Panc1 (cell line): ENCODE results near the gene LRRC9. TPM values are rescaled to one million over a fixed set of nuclear protein-coding genes. Genes with fewer than 3 reads are reported as not detected.

Experiments
- ATAC-seq: fragments of 200-7000 bp; cut with Tn5 transposase; 2 replicates; pipeline ENCODE4 v1.9.1; 2020; ENCODE audit warnings: mild to moderate bottlenecking, moderate library complexity
- BruUV-seq: library from RNA; stranded (reverse); fragments of 400-500 nt; replicated peaks from 2 replicates; lab custom pipeline; 2021; lab: Mats Ljungman, UMichigan
- CTCF ChIA-PET: fragments of 300-600 bp; sonication (Branson Sonifier 250); formaldehyde crosslinking; loops from one replicate; lab custom pipeline; 2022; ENCODE audit warnings: antibody characterized with exemption; lab: Charles Lee
- POLR2A ChIA-PET: fragments of 300-600 bp; sonication (Branson Sonifier 250); formaldehyde crosslinking; loops from one replicate; lab custom pipeline; 2022; ENCODE audit warnings: antibody characterized with exemption; lab: Charles Lee
- DNase-seq: peaks from one replicate; pipeline ENCODE4 v3.0.0-alpha.2; 2010; ENCODE audit warnings: low read depth, low spot score
- H3K27ac ChIP-seq: 2 replicates; pipeline ENCODE4 v1.5.1; 2011; ENCODE audit warnings: mild to moderate bottlenecking, low read length, inconsistent platforms
- H3K27me3 ChIP-seq: fragments of 200-500 bp; sonication (Bioruptor generic); 2 replicates; pipeline ENCODE4 v1.6.0; 2014; ENCODE audit warnings: low read length, inconsistent platforms; ENCODE audit not compliant: control insufficient read depth, insufficient read depth
- H3K36me3 ChIP-seq: fragments of 200-500 bp; sonication (Bioruptor generic); 2 replicates; pipeline ENCODE4 v1.5.1; 2014; ENCODE audit warnings: inconsistent platforms, mild to moderate bottlenecking, low read length, moderate library complexity; ENCODE audit not compliant: control insufficient read depth, insufficient read depth
- H3K4me1 ChIP-seq: 2 replicates; pipeline ENCODE4 v1.5.1; 2011; ENCODE audit warnings: inconsistent platforms, mild to moderate bottlenecking, low read length, moderate library complexity; ENCODE audit not compliant: control insufficient read depth, insufficient read depth
- H3K4me3 ChIP-seq, 2 experiments: 2 replicates each; pipeline ENCODE4 v1.5.1; 2011 to 2012; ENCODE audit warnings: low read depth in 2 of 2, low read length in 2 of 2, mild to moderate bottlenecking in 2 of 2, inconsistent platforms in 1 of 2, moderate library complexity in 1 of 2
- H3K9me3 ChIP-seq: fragments of 200-500 bp; sonication (Bioruptor generic); 2 replicates; pipeline ENCODE4 v1.5.1; 2014; ENCODE audit warnings: low read depth, mild to moderate bottlenecking, inconsistent platforms, low read length, moderate library complexity; ENCODE audit not compliant: control insufficient read depth, insufficient read depth
- POLR2AphosphoS5 ChIP-seq: IDR thresholded peaks from 2 replicates; pipeline ENCODE4 v1.6.1; 2012; ENCODE audit warnings: mild to moderate bottlenecking, low read depth, low read length, moderate library complexity
- SIN3A ChIP-seq: IDR thresholded peaks from 2 replicates; pipeline ENCODE4 v1.6.1; 2012; ENCODE audit warnings: low read depth, mild to moderate bottlenecking, low read length, moderate library complexity, borderline replicate concordance; ENCODE audit not compliant: insufficient read depth
- TCF7L2 ChIP-seq: IDR thresholded peaks from 2 replicates; pipeline ENCODE4 v1.6.1; 2011; ENCODE audit warnings: mild to moderate bottlenecking, low read depth, low read length, inconsistent platforms
- in situ Hi-C: cut with HindIII; loops from 2 replicates; pipeline ENCODE4 v1.10.0; 2016; ENCODE audit warnings: low sequenced_read_pairs, low pct_unique_long_range_greater_than_20kb
- intact Hi-C: fragments of 100-400 bp; cut with micrococcal nuclease; formaldehyde crosslinking; loops from one replicate; pipeline ENCODE4 v1.10.0; 2022; ENCODE audit not compliant: unreplicated experiment
- total RNA-seq: library from RNA; stranded (reverse); gene quantifications from one replicate; pipeline ENCODE4 v1.2.1, GENCODE V29; 2021; ENCODE audit not compliant: unreplicated experiment
- TF ChIP-seq, protein P1 (sequence below), 2 experiments: IDR thresholded peaks; 2 replicates each; pipeline ENCODE4 v1.6.1; 2011 to 2012; ENCODE audit warnings: low read depth in 2 of 2, control low read depth in 1 of 2, low read length in 1 of 2, mild to moderate bottlenecking in 1 of 2, moderate library complexity in 1 of 2; ENCODE audit not compliant: insufficient read depth in 1 of 2
- TF ChIP-seq, protein P2 (sequence below): fragments of 450-650 bp; IDR thresholded peaks from 2 replicates; pipeline ENCODE4 v1.5.1; 2017; ENCODE audit warnings: mild to moderate bottlenecking

Gene LRRC9
- total RNA-seq, 1 experiment from 2014 or later, result not detected

DNA sequence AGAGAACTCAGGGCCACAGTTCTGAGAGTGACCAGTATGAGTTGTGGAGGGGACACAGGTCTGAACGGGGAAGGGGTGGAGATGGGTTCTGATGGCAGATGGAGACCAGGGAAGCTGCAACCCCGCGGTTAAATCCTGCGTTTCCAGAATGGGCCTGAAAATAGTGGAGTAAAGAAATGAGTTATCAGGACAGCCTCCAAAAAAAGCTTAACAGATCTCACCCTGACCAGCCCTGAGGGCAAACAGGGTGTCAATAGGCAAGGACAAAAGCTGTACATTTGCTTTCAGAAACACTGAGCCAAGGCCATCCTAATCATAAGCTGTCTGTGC is 48.8 kb upstream of the LRRC9 start:
- Histone ChIP-seq H3K27me3 (peaks cover 25% of the 10 kb centered on the region), H3K4me3 (peak overlapping the region; percentile 39 to 52), H3K9me3 (no peaks in the 10 kb centered on the region), H3K4me1 (peaks cover 4% of the 10 kb centered on the region; the same call in 1 of the 2 replicates), H3K27ac (no peak overlapping the region), H3K36me3 (no peaks in the 10 kb centered on the region)
- POLR2A ChIA-PET, result no interaction called here
- ATAC-seq (no peak; the same call in 1 of the 2 replicates), DNase-seq (no peak)
- TF ChIP-seq, protein P1, sequence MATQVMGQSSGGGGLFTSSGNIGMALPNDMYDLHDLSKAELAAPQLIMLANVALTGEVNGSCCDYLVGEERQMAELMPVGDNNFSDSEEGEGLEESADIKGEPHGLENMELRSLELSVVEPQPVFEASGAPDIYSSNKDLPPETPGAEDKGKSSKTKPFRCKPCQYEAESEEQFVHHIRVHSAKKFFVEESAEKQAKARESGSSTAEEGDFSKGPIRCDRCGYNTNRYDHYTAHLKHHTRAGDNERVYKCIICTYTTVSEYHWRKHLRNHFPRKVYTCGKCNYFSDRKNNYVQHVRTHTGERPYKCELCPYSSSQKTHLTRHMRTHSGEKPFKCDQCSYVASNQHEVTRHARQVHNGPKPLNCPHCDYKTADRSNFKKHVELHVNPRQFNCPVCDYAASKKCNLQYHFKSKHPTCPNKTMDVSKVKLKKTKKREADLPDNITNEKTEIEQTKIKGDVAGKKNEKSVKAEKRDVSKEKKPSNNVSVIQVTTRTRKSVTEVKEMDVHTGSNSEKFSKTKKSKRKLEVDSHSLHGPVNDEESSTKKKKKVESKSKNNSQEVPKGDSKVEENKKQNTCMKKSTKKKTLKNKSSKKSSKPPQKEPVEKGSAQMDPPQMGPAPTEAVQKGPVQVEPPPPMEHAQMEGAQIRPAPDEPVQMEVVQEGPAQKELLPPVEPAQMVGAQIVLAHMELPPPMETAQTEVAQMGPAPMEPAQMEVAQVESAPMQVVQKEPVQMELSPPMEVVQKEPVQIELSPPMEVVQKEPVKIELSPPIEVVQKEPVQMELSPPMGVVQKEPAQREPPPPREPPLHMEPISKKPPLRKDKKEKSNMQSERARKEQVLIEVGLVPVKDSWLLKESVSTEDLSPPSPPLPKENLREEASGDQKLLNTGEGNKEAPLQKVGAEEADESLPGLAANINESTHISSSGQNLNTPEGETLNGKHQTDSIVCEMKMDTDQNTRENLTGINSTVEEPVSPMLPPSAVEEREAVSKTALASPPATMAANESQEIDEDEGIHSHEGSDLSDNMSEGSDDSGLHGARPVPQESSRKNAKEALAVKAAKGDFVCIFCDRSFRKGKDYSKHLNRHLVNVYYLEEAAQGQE (IDR thresholded peaks at IDR 0.05; ENCODE audit: insufficient read depth in 1 of 2, low read depth in 2 of 2, low read length in 1 of 2), result no peak
- TF ChIP-seq SIN3A, result no peak
- BruUV-seq, result no TSS peak
- in situ Hi-C loops (no loop called here), intact Hi-C loops (no loop called here)
- CTCF ChIA-PET, result no interaction called here

DNA sequence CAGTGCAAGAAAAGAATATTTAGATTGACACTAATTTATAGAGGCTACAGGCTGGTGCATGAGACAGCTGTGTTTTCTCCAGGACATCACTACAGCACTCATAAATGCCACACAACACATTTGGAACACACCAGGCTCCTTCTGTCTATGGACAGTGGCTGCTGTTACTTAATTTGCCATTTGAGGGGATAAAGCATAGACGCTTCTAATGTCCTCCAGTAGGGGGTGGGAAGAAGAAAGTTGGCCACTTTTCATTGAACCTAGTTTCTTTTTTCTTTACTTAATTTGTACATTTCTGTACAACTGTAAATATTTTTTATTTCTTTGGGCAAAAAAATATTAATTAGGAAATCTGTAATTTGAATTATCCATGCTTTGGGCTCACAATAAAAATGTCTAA is 37.0 kb upstream of the LRRC9 start:
- no peaks in the 10 kb centered on the region for H3K9me3 ChIP-seq
- no peaks in the 10 kb centered on the region for H3K4me1 ChIP-seq
- H3K27me3 ChIP-seq, result no peaks in the 10 kb centered on the region
- POLR2A ChIA-PET, result no interaction called here
- BruUV-seq, result no TSS peak
- H3K4me3 ChIP-seq, result no peak overlapping the region
- in situ Hi-C loops (no loop called here), intact Hi-C loops (no loop called here)
- ATAC-seq, result no peak
- H3K36me3 ChIP-seq, result no peaks in the 10 kb centered on the region
- no peak overlapping the region for H3K27ac ChIP-seq
- no peak for DNase-seq
- TF ChIP-seq SIN3A (no peak), POLR2AphosphoS5 (no peak), TCF7L2 (no peak)
- TF ChIP-seq, protein P1 (IDR thresholded peaks at IDR 0.05; ENCODE audit: insufficient read depth in 1 of 2, low read depth in 2 of 2, low read length in 1 of 2), result no peak
- TF ChIP-seq, protein P2, sequence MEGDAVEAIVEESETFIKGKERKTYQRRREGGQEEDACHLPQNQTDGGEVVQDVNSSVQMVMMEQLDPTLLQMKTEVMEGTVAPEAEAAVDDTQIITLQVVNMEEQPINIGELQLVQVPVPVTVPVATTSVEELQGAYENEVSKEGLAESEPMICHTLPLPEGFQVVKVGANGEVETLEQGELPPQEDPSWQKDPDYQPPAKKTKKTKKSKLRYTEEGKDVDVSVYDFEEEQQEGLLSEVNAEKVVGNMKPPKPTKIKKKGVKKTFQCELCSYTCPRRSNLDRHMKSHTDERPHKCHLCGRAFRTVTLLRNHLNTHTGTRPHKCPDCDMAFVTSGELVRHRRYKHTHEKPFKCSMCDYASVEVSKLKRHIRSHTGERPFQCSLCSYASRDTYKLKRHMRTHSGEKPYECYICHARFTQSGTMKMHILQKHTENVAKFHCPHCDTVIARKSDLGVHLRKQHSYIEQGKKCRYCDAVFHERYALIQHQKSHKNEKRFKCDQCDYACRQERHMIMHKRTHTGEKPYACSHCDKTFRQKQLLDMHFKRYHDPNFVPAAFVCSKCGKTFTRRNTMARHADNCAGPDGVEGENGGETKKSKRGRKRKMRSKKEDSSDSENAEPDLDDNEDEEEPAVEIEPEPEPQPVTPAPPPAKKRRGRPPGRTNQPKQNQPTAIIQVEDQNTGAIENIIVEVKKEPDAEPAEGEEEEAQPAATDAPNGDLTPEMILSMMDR, result peak; percentile 25; the same call in 1 of the 2 replicates
- CTCF ChIA-PET, result no interaction called here
